SU-DHL-6 (cell line): Measurements from ENCODE around the gene WASL.

Experiments used
- H2AFZ ChIP-seq: fragments of 200-600 bp; sonication (generic); 2 replicates; pipeline ENCODE4 v1.6.1; 2014; ENCODE audit warnings: low read depth, mild to moderate bottlenecking, moderate library complexity, mixed read lengths, antibody characterized with exemption, low read length; ENCODE audit not compliant: severe bottlenecking
- H3F3A ChIP-seq: fragments of 200-600 bp; shearing (Covaris generic); 2 replicates; pipeline ENCODE4 v1.6.0; 2016; ENCODE audit warnings: antibody characterized with exemption, mild to moderate bottlenecking; ENCODE audit not compliant: insufficient read depth
- H3K27ac ChIP-seq: fragments of 200-600 bp; sonication (generic); 2 replicates; pipeline ENCODE4 v1.5.1; 2016; ENCODE audit warnings: low read depth, mild to moderate bottlenecking, low read length, moderate library complexity, mixed read lengths
- H3K27me3 ChIP-seq: fragments of 200-600 bp; sonication (generic), shearing (Covaris generic); 2 replicates; pipeline ENCODE4 v1.6.0; 2014; ENCODE audit warnings: mild to moderate bottlenecking, low read length
- H3K36me3 ChIP-seq: fragments of 200-600 bp; sonication (generic); 2 replicates; pipeline ENCODE4 v1.6.1; 2014; ENCODE audit warnings: mild to moderate bottlenecking, low read length, mixed read lengths
- H3K4me2 ChIP-seq: fragments of 300-600, 200-600 bp; shearing (Covaris generic), sonication (generic); 2 replicates; pipeline ENCODE4 v1.6.0; 2014; ENCODE audit warnings: low read length, low read depth, mild to moderate bottlenecking; ENCODE audit not compliant: poor library complexity, severe bottlenecking
- H3K4me3 ChIP-seq: fragments of 200-600 bp; sonication (generic); 2 replicates; pipeline ENCODE4 v1.5.1; 2014; ENCODE audit warnings: antibody characterized with exemption, low read length, mild to moderate bottlenecking, mixed read lengths; ENCODE audit not compliant: insufficient read depth, poor library complexity, severe bottlenecking
- H3K79me2 ChIP-seq: fragments of 200-600 bp; sonication (generic); 2 replicates; pipeline ENCODE4 v1.6.1; 2014; ENCODE audit warnings: mild to moderate bottlenecking, low read length, moderate library complexity; ENCODE audit not compliant: insufficient read depth
- H3K9ac ChIP-seq: fragments of 200-600 bp; sonication (generic); 2 replicates; pipeline ENCODE4 v1.7.0; 2014; ENCODE audit warnings: mild to moderate bottlenecking, low read length
- H3K9me2 ChIP-seq: fragments of 200-600 bp; sonication (generic); replicated peaks from 2 replicates; pipeline ENCODE4 v1.6.1; 2014; ENCODE audit warnings: low read length; ENCODE audit not compliant: insufficient read depth
- H3K9me3 ChIP-seq: fragments of 200-600 bp; sonication (generic); 2 replicates; pipeline ENCODE4 v1.6.1; 2014; ENCODE audit warnings: low read length, mixed read lengths; ENCODE audit not compliant: insufficient read depth
- H4K20me1 ChIP-seq: fragments of 200-600 bp; sonication (generic); 2 replicates; pipeline ENCODE4 v1.6.1; 2014; ENCODE audit warnings: low read depth, mild to moderate bottlenecking, antibody characterized with exemption, low read length, moderate library complexity, mixed read lengths
- CTCF ChIP-seq: fragments of 200-600 bp; sonication (generic); IDR thresholded peaks from one replicate; pipeline ENCODE4 v1.5.1; 2017; ENCODE audit warnings: antibody characterized with exemption, mild to moderate bottlenecking, low read length, moderate library complexity; ENCODE audit not compliant: insufficient read depth, poor library complexity, severe bottlenecking
- EZH2phosphoT487 ChIP-seq: fragments of 200-600 bp; sonication (generic), shearing (Covaris generic); conservative IDR thresholded peaks from 2 replicates; pipeline ENCODE4 v1.6.1; 2018; ENCODE audit warnings: mild to moderate bottlenecking, antibody characterized with exemption, low read length, moderate library complexity, mixed read lengths

WASL gene

GRCh38 chr7:123674399-123675180 is 74.2 kb downstream of the WASL start:
- Histone ChIP-seq H3K9ac (no peak overlapping the region), H3K9me3 (no peaks in the 10 kb centered on the region), H2AFZ (no peak overlapping the region), H3K4me2 (no peak overlapping the region), H3K4me3 (no peak overlapping the region), H4K20me1 (no peaks in the 10 kb centered on the region), H3K79me2 (no peaks in the 10 kb centered on the region), H3K27me3 (no peaks in the 10 kb centered on the region), H3K36me3 (no peaks in the 10 kb centered on the region), H3K9me2 (no peaks in the 10 kb centered on the region), H3F3A (no peaks in the 10 kb centered on the region), H3K27ac (no peak overlapping the region)
- no peak for TF ChIP-seq CTCF

GRCh38 chr7:123673752-123674398 is 74.9 kb downstream of the WASL start:
- Histone ChIP-seq H3K9me3 (no peaks in the 10 kb centered on the region), H3K27ac (no peak overlapping the region), H3K36me3 (no peaks in the 10 kb centered on the region)

GRCh38 chr7:123673137-123673732 is 75.6 kb downstream of the WASL start:
- H3K9me2 ChIP-seq: no peaks in the 10 kb centered on the region
- H3K9ac ChIP-seq: no peak overlapping the region
- H3K4me3 ChIP-seq: no peak overlapping the region
- no peak overlapping the region for H2AFZ ChIP-seq
- H3K79me2 ChIP-seq: no peaks in the 10 kb centered on the region
- no peaks in the 10 kb centered on the region for H4K20me1 ChIP-seq
- no peak overlapping the region for H3K4me2 ChIP-seq
- H3K27ac ChIP-seq: no peak overlapping the region
- H3K27me3 ChIP-seq: no peaks in the 10 kb centered on the region
- H3F3A ChIP-seq: no peaks in the 10 kb centered on the region
- TF ChIP-seq CTCF: no peak
- TF ChIP-seq EZH2phosphoT487: no peak
- H3K9me3 ChIP-seq: no peaks in the 10 kb centered on the region
- H3K36me3 ChIP-seq: no peaks in the 10 kb centered on the region

More at GRCh38 chr7:123673752-123674398, 74.9 kb downstream of the WASL start:
- H3K27me3 ChIP-seq: no peaks in the 10 kb centered on the region
- no peaks in the 10 kb centered on the region for H3F3A ChIP-seq
- no peak overlapping the region for H3K4me3 ChIP-seq
- H3K9me2 ChIP-seq: no peaks in the 10 kb centered on the region
- H4K20me1 ChIP-seq: no peaks in the 10 kb centered on the region
- no peak overlapping the region for H3K4me2 ChIP-seq
- no peak overlapping the region for H3K9ac ChIP-seq
- no peaks in the 10 kb centered on the region for H3K79me2 ChIP-seq
- no peak overlapping the region for H2AFZ ChIP-seq
- TF ChIP-seq CTCF (no peak), EZH2phosphoT487 (no peak)
